ENCODE measurements around the gene PTPN7.
"Not testable (repeated sequence)": the region's sequence is repeated elsewhere in the genome, so short reads cannot be mapped to it uniquely, and the experiment has no call there.

PTPN7 gene

DNA sequence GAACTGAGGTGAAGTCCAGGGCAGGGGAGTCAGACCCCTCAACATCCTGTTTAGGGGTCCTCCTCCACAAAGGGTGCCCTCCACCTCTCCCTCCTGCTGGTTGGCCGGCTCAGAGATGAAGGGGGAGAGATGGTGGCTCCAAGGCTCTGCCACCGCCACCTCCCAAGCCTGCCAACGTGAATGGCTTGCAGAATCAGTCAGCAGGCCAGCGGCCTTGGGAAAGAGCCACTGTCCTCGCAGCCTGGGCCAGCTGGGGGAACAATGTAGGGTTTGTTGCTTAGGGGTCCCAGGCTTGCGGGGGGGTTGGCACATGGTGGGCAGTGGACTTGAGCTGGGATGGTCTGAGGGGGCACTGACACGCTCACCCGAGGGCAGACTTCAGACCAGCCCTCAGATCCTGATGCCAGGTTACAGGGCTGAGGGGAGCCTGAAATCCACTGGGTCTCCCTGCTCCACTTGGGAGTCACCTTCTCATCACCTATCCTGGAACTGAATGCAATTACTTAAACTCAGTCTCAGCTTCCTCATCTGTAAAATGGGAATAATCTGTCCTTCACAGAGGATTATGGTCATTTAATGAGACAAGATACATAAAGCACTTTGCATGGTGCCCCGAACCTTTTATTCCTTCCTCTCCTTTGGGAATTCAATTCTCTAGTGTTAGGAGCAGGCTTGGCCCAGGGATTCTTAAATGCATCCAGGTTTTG, 29.4 kb downstream of the PTPN7 start:
- DNase-seq (ENCODE audit: low read depth) = no peak

DNA sequence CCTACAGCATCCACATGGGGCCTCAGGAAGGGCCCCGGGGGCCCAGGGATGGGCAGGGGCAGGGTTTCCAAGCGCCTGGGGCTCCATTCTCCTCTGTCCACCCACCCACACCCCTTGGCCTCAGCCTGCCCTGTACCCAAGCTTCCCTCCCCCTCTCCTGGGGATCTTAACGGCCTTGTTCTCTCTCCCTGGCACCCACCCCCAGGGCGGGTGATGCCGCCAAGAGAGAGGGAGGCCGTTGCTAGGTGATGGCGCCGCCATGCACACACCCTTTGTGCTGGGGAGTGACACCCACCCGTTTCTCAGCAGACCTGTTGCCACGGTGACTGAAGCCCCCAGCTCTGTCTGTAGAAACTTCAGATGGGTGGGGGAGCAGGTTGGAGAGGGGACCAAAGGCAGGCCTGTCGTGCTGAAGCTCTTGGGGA, 30.1 kb downstream of the PTPN7 start:
- no peak for DNase-seq (ENCODE audit: low read depth)

DNA sequence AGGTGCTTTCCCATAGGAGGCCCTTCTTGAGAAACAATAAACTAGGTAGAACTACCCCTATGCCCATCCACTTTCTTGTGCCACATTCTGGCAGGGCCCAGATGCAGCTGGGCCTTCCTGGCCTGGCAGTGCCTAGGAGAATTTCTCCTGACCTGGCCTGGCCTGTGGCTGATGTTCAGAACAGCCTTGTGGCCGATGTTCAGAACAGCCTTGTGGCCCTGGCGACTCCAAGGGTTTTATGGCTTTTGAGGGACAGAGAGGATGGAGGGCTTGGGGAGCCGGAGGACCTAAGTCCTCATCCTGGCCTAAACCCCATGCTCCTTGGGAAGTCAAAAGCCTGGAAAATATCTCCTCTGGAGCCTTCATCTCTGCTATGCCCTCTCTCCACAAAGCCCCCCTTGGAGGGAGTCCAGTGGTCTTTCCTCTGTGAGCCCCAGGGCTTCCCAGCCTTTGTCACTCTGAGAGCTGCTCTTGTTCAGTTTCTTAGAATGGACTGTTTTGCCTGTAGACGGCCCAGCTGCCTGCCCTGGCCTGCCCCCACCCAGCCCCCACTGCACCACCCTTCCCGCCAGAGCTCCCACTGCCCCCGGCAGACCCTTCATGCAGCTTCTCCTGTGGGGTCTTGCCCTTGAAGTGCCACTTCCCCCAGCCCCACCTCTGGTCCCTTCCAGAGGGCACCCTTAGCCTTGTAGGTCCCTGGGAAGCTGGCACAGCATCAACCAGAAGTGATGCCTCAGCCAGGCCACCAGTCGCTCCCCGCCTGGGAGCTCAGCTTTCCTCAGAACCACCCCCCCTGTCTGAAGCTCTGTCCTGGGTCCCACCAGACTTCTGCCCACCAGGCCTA, 30.7 kb downstream of the PTPN7 start:
- DNase-seq (ENCODE audit: low read depth) = no peak

DNA sequence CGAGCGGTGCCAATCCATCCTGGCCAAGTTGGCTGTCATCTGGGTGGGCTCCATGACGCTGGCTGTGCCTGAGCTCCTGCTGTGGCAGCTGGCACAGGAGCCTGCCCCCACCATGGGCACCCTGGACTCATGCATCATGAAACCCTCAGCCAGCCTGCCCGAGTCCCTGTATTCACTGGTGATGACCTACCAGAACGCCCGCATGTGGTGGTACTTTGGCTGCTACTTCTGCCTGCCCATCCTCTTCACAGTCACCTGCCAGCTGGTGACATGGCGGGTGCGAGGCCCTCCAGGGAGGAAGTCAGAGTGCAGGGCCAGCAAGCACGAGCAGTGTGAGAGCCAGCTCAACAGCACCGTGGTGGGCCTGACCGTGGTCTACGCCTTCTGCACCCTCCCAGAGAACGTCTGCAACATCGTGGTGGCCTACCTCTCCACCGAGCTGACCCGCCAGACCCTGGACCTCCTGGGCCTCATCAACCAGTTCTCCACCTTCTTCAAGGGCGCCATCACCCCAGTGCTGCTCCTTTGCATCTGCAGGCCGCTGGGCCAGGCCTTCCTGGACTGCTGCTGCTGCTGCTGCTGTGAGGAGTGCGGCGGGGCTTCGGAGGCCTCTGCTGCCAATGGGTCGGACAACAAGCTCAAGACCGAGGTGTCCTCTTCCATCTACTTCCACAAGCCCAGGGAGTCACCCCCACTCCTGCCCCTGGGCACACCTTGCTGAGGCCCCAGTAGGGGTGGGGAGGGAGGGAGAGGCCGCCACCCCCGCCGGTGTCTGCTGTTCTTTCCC, 32.4 kb downstream of the PTPN7 start:
- DNase-seq (ENCODE audit: low read depth) = no peak

DNA sequence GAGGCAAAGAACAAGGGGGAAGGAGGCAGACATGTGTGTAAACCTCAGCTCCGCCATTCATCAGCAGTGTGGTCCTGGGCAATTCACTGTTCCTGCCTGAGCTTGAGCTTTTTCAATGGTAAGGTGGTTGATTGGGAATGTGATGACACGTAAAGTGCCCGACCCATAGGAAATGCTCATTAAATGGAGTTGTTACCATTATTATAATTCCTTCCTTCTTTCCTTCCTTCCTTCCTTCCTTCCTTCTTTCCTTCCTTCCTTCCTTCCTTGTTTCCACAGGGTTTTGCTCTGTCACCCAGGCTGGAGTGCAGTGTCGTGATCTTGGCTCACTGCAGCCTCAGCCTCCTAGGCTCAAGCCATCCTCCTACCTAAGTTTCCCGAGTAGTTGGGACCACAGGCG, 33.3 kb downstream of the PTPN7 start:
- no peak for DNase-seq (ENCODE audit: low read depth)

DNA sequence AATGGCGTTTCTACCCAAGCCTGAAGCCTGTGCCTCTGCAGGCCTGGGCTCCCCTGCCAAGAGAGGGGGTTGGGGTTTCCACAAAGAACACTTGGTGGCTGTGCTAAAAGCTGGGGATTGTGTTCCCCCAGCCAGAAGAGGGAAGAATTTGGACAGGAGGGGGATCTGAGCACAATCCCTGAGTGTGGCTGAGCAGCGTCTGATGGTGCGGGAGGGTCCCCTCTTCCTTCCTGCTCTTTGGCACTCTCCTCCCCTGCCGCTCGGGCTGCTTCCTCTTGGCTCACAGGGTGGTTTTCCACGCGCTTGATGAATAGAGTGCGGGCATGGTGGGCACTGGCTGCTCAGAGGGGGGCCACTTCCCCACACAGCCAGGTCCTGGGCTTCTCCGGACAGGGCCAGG, 34.0 kb downstream of the PTPN7 start:
- DNase-seq (ENCODE audit: low read depth) = no peak

DNA sequence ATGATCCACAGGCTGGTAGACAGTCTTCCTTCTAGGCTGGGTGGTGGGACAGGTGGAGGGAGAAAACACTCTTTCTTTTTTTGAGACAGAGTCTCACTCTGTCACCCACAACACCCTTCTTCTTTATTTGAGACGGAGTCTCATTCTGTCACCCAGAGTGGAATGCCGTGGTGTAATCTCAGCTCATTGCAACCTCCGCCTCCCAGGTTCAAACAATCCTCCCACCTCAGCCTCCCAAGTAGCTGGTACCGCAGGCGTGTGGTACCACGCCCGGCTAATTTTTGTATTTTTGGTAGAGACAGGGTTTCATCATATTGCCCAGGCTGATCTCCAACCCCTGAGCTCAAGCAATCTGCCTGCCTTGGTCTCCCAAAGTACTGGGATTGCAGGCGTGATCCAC, 34.8 kb downstream of the PTPN7 start:
- no peak for DNase-seq (ENCODE audit: low read depth)

DNA sequence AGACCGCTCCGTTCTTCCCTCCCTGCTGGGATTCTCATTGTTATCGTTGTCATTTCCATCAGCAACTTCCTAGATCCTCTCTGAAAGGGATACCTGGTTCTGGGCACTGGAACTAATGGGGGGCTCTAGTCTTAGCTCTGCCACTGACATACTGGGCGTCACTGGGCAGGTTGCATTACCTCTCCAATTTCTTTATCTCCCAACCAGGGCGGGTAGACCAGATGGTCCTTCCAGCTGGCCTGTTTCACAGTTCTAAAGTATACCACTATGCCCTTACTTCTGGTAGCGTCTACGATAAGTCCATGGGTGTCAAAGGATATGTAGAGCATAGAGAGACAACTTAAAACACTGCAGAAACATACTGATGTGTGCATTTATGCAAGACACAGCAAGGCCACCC, 36.3 kb downstream of the PTPN7 start:
- no peak for DNase-seq (ENCODE audit: low read depth)

DNA sequence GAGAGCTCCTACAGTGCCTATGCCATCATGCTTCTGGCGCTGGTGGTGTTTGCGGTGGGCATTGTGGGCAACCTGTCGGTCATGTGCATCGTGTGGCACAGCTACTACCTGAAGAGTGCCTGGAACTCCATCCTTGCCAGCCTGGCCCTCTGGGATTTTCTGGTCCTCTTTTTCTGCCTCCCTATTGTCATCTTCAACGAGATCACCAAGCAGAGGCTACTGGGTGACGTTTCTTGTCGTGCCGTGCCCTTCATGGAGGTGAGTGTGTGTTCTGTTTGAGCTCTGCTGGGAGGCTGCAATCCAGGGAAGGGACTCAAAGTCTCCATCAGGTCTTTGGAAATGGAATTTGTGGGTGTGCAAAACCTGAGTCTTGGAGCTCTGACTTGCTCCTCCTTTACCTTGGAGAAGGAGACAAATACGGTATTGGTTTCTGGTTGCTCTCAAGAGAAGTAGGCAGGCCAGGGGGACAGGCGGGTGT, 37.0 kb downstream of the PTPN7 start:
- DNase-seq (ENCODE audit: low read depth) = no peak

DNA sequence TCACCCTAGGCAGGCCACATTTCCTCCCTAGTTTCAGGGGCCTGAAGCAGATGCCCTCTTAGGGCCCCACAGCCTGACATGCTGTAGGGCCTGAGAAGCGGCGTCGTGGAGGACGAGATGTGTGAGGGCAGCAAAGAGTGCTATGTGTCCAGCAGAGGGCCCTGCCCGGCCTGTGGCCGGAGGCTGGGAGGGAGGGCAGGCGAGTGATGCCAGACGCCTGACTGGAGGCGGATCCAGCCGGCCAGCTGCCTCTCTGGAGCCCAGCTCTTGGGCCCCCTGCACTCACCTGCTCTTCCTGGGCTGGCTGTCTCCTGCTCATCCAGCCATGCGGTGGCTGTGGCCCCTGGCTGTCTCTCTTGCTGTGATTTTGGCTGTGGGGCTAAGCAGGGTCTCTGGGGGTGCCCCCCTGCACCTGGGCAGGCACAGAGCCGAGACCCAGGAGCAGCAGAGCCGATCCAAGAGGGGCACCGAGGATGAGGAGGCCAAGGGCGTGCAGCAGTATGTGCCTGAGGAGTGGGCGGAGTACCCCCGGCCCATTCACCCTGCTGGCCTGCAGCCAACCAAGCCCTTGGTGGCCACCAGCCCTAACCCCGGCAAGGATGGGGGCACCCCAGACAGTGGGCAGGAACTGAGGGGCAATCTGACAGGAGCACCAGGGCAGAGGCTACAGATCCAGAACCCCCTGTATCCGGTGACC, 37.6 kb downstream of the PTPN7 start, which contains the start of gene GPR37L1:
GPR37L1 (plus strand) TSS at position 279 of the 697 bp plus-strand sequence; CDS start at position 326, 47 bp downstream.
- no peak for DNase-seq (ENCODE audit: low read depth)

DNA sequence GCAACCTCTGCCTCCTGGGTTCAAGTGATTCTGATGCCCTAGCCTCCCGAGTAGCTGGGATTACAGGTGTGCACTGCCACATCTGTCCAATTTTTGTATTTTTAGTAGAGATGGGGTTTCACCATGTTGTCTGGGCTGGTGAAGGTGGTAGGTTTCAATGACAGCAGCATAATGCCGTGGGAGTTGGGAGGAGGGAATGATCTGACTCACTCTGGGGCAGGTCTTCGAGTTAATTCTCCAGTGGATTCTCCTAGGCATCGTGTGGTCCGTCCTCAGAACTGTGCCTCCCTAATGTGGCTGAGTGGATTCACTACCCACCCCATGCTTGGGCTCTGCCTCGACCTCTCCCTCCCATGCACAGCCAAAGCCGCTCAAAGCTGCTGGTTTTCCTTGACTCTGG, 39.4 kb downstream of the PTPN7 start:
- no peak for DNase-seq (ENCODE audit: low read depth)

DNA sequence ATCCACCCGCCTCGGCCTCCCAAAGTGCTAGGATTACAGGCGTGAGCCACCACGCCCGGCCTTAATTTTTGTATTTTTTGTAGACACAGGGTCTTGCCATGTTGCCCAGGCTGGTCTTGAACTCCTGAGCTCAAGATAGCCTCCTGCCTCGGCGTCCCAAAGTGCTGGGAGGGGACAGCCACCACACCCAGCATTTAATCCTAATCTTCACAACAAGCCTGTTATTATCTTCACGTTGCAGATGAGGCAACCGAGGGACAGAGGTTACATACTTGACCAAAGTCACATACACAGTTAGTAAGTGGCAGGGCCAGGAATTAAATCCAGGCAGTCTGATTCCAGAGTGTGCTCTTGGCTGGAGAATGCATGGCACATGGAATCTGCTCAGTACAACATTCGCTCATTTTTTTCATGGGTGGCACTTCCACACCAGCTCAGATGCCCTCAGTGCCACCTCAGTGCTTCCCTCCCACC, 42.5 kb downstream of the PTPN7 start:
- DNase-seq (ENCODE audit: low read depth) = no peak

DNA sequence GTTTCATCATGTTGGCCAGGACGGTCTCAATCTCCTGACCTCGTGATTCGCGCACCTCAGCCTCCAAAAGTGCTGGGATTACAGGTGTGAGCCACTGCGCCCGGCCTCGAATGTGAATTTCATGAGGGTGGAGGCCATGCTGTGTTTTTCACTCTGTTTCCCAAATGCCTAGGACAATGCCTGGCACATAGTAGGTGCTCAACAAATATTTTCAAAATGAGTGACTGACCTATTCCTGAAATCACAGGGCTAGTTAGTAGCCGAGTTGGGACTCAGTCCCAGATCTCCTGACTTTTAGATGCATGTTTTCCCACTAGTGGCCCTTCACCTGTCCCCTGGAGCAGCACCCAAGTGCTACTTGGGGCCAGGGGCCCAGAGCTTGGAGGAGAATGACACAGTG, 44.1 kb downstream of the PTPN7 start:
- no peak for DNase-seq (ENCODE audit: low read depth)

DNA sequence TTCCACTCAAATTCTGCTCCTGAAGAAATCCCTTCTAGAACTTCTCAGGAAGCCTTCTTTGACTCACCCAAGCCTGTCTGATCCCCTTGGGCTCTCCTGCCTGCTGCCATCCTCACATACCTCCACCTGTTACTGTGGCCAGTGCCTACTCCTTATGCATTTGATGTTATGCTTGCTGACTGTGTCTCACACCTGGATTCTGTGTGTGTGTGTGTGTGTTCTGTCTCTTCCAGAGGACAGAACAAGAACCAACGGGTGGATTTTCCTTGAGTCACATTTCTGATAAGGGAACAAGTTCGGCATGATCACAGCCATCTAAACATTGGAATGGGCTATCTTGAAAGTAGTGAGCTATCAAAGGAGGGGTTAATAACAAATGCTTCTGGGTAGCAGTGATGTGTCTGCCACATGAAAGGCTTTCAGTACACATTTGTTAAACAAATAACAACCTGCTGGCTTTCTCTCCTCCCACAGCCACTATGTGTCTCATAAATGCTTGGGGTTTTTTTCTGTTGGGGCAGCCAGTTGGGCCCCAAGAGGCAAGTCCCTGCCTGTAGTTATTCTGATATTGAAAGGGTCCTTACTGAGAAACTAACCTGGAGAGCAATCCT, 46.6 kb downstream of the PTPN7 start:
- DNase-seq (ENCODE audit: low read depth) = no peak

DNA sequence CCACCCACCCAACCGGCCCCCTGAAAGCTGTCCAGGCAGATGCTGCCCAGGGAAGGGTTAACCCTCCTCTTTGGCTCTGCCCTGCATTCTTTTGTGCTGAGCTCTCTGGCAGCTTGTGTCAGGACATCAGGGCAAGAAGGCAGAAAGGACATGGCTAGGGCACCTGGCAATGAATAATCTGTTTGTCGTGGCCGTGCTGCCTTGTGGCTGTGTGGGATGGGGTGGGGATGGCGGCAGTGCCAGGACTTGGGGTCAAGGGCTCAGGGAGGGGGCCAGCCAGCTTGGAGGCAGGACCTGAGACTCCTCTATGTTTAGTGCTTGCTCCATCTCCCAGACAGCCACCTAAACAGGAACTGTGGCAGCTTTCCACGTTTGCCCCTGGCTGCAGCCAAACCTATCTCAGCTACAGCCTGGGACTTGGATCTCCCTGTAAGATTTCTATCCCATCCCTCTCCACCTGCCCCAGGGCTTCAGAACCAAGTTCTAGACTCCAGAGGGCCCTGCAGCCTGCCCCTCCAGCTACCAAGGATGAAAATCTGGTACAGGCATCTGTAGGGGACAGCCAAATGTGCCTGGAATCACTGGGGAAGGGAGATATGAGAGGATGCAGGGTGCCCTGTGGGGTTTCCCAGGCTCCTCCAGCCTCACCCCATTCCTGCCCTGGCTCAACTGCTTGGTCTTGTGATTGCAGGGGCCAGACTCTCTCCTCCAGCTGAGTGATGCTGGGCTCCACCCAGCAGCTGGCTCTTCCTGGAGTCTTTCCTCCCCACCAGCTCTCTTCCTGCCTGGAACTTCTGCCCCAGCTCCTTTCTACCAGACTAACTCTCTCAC, 47.3 kb downstream of the PTPN7 start:
- DNase-seq (ENCODE audit: low read depth) = no peak

DNA sequence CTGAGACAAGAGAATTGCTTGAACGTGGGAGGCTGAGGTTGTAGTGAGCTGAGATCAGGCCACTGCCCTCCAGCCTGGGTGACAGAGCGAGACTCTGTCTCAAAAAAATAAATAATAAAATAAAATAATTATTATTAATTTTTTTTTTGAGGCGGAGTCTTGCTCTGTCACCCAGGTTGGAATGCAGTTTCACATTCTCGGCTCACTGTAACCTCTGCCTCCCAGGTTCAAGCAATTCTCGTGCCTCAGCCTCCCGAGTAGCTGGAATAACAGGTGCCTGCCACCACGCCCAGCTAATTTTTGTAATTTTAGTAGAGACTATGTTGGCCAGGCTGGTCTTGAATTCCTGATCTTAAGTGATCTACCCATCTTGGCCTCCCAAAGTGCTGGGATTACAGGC, 48.8 kb downstream of the PTPN7 start:
- DNase-seq (ENCODE audit: low read depth) = not testable (repeated sequence)

DNA sequence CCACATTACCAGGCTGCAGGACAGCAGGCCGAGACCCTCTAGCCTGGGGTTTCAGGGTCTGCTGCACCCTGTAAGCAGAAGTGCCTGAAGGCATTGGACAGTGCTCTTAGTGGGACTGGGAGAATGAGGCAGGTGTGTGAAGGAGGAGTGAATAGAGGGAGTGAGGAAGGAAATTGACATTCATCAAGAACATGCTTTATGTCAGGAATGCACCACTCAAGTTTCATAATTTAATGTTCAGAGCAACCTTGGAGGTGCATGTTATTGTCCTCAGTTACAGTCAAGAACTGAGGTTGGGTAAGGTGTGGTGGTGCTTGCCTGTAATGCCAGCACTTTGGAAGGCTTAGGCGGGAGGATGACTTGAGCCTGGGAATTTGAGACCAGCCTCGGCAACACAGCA, 49.4 kb downstream of the PTPN7 start:
- DNase-seq (ENCODE audit: low read depth) = no peak

DNA sequence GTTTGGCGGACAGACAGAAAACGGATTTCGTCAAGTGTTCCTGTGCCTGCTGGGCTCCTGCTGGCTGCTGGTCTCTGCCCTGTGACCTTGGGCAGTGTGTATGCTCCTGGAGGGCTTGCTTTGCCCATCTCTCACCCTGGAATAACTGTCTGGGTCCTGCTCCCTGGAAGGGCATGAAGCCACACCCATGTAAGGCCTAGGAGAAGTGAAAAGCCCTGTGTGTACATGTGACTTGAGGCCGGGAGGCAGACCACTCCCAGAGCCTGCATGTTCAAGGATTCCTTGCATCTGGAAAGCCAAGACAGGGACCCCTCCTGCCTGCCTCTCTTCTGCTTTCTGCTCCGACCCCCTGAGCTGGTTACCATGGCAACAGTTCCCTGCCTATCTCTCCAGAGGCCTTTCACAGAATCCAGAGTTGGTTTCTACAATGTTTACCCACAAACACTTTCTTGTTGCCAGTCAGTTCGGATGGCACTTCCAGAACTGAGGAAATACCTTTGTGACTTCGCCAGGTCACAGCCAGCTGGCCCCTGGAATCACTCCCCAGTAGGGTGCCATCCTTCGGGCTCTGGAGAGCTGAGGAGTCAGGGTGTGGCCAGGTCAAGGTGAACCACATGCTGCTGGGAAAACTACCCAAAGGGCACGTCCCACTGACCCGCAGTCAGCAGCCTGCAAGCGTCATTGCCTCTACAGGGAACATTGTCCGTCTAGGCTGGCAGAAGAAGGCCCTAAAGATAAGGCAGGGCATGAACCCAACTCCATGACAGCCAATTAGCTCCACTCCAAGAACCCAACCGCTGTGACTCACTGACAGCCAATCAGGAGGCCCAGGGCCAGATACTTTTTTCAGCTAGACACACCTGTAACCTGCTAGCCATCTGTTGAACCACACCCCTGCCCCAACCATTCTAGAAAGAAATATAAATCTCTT, 52.3 kb downstream of the PTPN7 start:
- no peak for DNase-seq (ENCODE audit: low read depth)

DNA sequence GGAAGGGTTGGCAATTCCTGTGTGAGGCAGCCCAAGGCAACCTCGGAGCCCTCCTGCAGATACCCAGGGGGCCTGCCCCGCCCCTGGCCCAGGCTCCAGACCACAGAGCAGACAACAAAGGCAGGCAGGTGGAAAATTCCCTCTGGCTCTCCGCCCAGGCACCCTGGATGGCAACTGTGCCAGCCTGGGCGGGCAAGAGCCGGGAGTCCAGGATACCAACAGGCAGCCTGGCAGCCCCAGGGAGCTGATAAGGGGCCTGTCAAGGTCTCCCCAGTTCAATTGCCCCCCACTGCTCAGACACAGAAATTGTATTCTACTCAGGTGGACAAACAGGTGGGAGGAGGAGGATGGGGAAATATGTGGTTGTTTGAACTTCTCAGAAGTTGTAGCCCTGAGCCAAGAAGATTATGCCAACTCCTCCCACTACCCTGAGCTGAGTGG, 53.1 kb downstream of the PTPN7 start:
- no peak for DNase-seq (ENCODE audit: low read depth)

Data from activated T-cell treated with anti-CD3 and anti-CD28 coated beads for 48 hours (primary cell).